Neural cell (in vitro differentiated cells): Measurements from ENCODE around the gene EEF1A2. TPM values are rescaled to one million over a fixed set of nuclear protein-coding genes. Genes with fewer than 3 reads are reported as not detected.

Experiments
- H2AFZ ChIP-seq: fragments of 200-600, 300-800 bp; sonication (generic), shearing (Covaris generic); 2 replicates; pipeline ENCODE4 v1.6.0; 2014; ENCODE audit warnings: low read depth, mild to moderate bottlenecking, antibody characterized with exemption, low read length, moderate library complexity
- H3F3A ChIP-seq: fragments of 200-600 bp; shearing (Covaris generic); 2 replicates; pipeline ENCODE4 v1.6.1; 2016; ENCODE audit warnings: mild to moderate bottlenecking, moderate library complexity, mixed read lengths, antibody characterized with exemption, low read length; ENCODE audit not compliant: insufficient read depth, poor library complexity, severe bottlenecking
- H3K27ac ChIP-seq: fragments of 200-600, 300-800 bp; sonication (generic), shearing (Covaris generic); 2 replicates; pipeline ENCODE4 v1.5.1; 2014; ENCODE audit warnings: mild to moderate bottlenecking, low read length, moderate library complexity
- H3K27me3 ChIP-seq: fragments of 300-800, 200-600 bp; sonication (generic), shearing (Covaris generic); 2 replicates; pipeline ENCODE4 v1.6.0; 2014; ENCODE audit warnings: mild to moderate bottlenecking, low read depth, low read length, moderate library complexity; ENCODE audit not compliant: insufficient read depth
- H3K36me3 ChIP-seq: fragments of 300-800, 200-600 bp; sonication (generic), shearing (Covaris generic); 2 replicates; pipeline ENCODE4 v1.5.1; 2014; ENCODE audit warnings: mild to moderate bottlenecking, antibody characterized with exemption, low read length, moderate library complexity; ENCODE audit not compliant: insufficient read depth
- H3K4me2 ChIP-seq: fragments of 300-800, 200-600 bp; sonication (generic), shearing (Covaris generic); 2 replicates; pipeline ENCODE4 v1.6.0; 2014; ENCODE audit warnings: mild to moderate bottlenecking, low read length
- H3K4me3 ChIP-seq: fragments of 300-800, 200-600 bp; sonication (generic), shearing (Covaris generic); 2 replicates; pipeline ENCODE4 v1.5.1; 2014; ENCODE audit warnings: mild to moderate bottlenecking, low read length, moderate library complexity
- H3K79me2 ChIP-seq: fragments of 200-600 bp; shearing (Covaris generic); replicated peaks from 2 replicates; pipeline ENCODE4 v1.6.0; 2014; ENCODE audit warnings: mild to moderate bottlenecking, low read length, moderate library complexity; ENCODE audit not compliant: insufficient read depth
- H3K9ac ChIP-seq: fragments of 300-800, 200-600 bp; sonication (generic), shearing (Covaris generic); 2 replicates; pipeline ENCODE4 v1.6.1; 2016; ENCODE audit warnings: mild to moderate bottlenecking, low read length, mixed read lengths
- H3K9me2 ChIP-seq: fragments of 200-600 bp; shearing (Covaris generic); 2 replicates; pipeline ENCODE4 v1.6.1; 2016; ENCODE audit warnings: mild to moderate bottlenecking, low read length, mixed read lengths; ENCODE audit not compliant: insufficient read depth
- H3K9me3 ChIP-seq: fragments of 200-600, 300-800 bp; sonication (generic), shearing (Covaris generic); 2 replicates; pipeline ENCODE4 v1.6.1; 2016; ENCODE audit warnings: mild to moderate bottlenecking, mixed run types, low read length, moderate library complexity, mixed read lengths
- H4K20me1 ChIP-seq: fragments of 200-600 bp; shearing (Covaris generic); 2 replicates; pipeline ENCODE4 v1.6.1; 2016; ENCODE audit warnings: mild to moderate bottlenecking, mixed run types; ENCODE audit not compliant: insufficient read depth
- CTCF ChIP-seq: fragments of 450-650 bp; IDR thresholded peaks from 2 replicates; pipeline ENCODE4 v1.5.1; 2014; ENCODE audit warnings: antibody characterized with exemption, mild to moderate bottlenecking, moderate library complexity; ENCODE audit not compliant: poor library complexity, severe bottlenecking
- EP300 ChIP-seq: fragments of 450-650 bp; conservative IDR thresholded peaks from 2 replicates; pipeline ENCODE4 v1.6.1; 2014; ENCODE audit warnings: antibody characterized with exemption, mild to moderate bottlenecking, moderate library complexity; ENCODE audit not compliant: poor library complexity, severe bottlenecking
- EZH2 ChIP-seq: fragments of 200-600, 300-800 bp; shearing (Covaris generic), sonication (generic); IDR thresholded peaks from 2 replicates; pipeline ENCODE4 v1.6.1; 2014; ENCODE audit warnings: antibody characterized with exemption, low read length, borderline replicate concordance, mild to moderate bottlenecking; ENCODE audit not compliant: insufficient read depth, poor library complexity, severe bottlenecking
- MXI1 ChIP-seq: fragments of 450-650 bp; conservative IDR thresholded peaks from 2 replicates; pipeline ENCODE4 v1.6.1; 2014; ENCODE audit warnings: antibody characterized with exemption, mild to moderate bottlenecking; ENCODE audit not compliant: poor library complexity, severe bottlenecking
- POLR2AphosphoS5 ChIP-seq: IDR thresholded peaks from 2 replicates; pipeline ENCODE4 v1.6.1; 2012
- RAD21 ChIP-seq: fragments of 450-650 bp; conservative IDR thresholded peaks from 2 replicates; pipeline ENCODE4 v1.6.1; 2014; ENCODE audit warnings: antibody characterized with exemption, mild to moderate bottlenecking, moderate library complexity
- REST ChIP-seq: IDR thresholded peaks from 2 replicates; pipeline ENCODE4 v1.6.1; 2012; ENCODE audit warnings: borderline replicate concordance
- SMC3 ChIP-seq: fragments of 450-650 bp; conservative IDR thresholded peaks from 2 replicates; pipeline ENCODE4 v1.6.1; 2014; ENCODE audit warnings: antibody characterized with exemption, mild to moderate bottlenecking, moderate library complexity; ENCODE audit not compliant: poor library complexity
- TAF1 ChIP-seq: IDR thresholded peaks from 2 replicates; pipeline ENCODE4 v1.6.1; 2012; ENCODE audit warnings: low read depth
- polyA plus RNA-seq: library from polyadenylated mRNA; depleted of rRNA; stranded (reverse); fragments of >200 nt; gene quantifications from 2 replicates; pipeline ENCODE4 v1.2.3, GENCODE V29; 2014

EEF1A2 gene
- polyA plus RNA-seq, 1 donor from 2014 or later: 208 TPM

GRCh38 chr20:63473555-63474449 lies 25.1 kb downstream of the EEF1A2 start:
- no peak overlapping the region for H3K27ac ChIP-seq
- peaks cover 8% of the 10 kb centered on the region for H3K27me3 ChIP-seq
- H3K79me2 ChIP-seq: peaks cover 34% of the 10 kb centered on the region
- no peaks in the 10 kb centered on the region for H4K20me1 ChIP-seq
- H3K4me3 ChIP-seq: no peak overlapping the region
- H3K9ac ChIP-seq: no peak overlapping the region
- no peaks in the 10 kb centered on the region for H3K9me2 ChIP-seq
- no peak overlapping the region for H3K4me2 ChIP-seq
- TF ChIP-seq REST (no peak), EZH2 (no peak), EP300 (no peak)
- no peaks in the 10 kb centered on the region for H3K9me3 ChIP-seq
- no peaks in the 10 kb centered on the region for H3F3A ChIP-seq
- no peak overlapping the region for H2AFZ ChIP-seq
- H3K36me3 ChIP-seq: no peaks in the 10 kb centered on the region

GRCh38 chr20:63472862-63473390 lies 26.0 kb downstream of the EEF1A2 start:
- Histone ChIP-seq H3K9ac (no peak overlapping the region), H3K9me3 (no peaks in the 10 kb centered on the region), H3K4me2 (no peak overlapping the region), H3K9me2 (no peaks in the 10 kb centered on the region), H3K36me3 (no peaks in the 10 kb centered on the region), H3K4me3 (peak overlapping the region; percentile 47), H3K27me3 (peaks cover 8% of the 10 kb centered on the region), H3K79me2 (peaks cover 42% of the 10 kb centered on the region), H3K27ac (no peak overlapping the region), H4K20me1 (no peaks in the 10 kb centered on the region), H2AFZ (no peak overlapping the region), H3F3A (no peaks in the 10 kb centered on the region)
- TF ChIP-seq MXI1 (no peak), TAF1 (no peak), SMC3 (no peak), CTCF (no peak), POLR2AphosphoS5 (no peak), REST (no peak), EP300 (no peak), EZH2 (no peak), RAD21 (no peak)
